Activated effector memory CD4-positive, alpha-beta T cell treated with Interleukin-2 at 50 U/mL for 16 hours (primary cell): ENCODE data around the gene EMX2.

Experiments
- DNase-seq: peaks from one replicate; pipeline ENCODE4 v3.0.0-alpha.2; 2020

EMX2 gene

GRCh38 chr10:117545141-117546019, 2.8 kb downstream of the EMX2 start:
- no peak for DNase-seq

GRCh38 chr10:117546020-117546580, 3.6 kb downstream of the EMX2 start:
- DNase-seq, result no peak

GRCh38 chr10:117546581-117547015, 4.1 kb downstream of the EMX2 start:
- DNase-seq, result no peak

GRCh38 chr10:117547016-117547715, 4.6 kb downstream of the EMX2 start:
- no peak for DNase-seq

GRCh38 chr10:117547716-117548668, 5.4 kb downstream of the EMX2 start:
- DNase-seq, result no peak

GRCh38 chr10:117549100-117549585, 6.6 kb downstream of the EMX2 start:
- DNase-seq, result no peak

GRCh38 chr10:117550076-117550475, 7.5 kb downstream of the EMX2 start:
- no peak for DNase-seq

- no peak for DNase-seq
These were observed 8.2 kb downstream of the EMX2 start for GRCh38 chr10:117550599-117551329.

GRCh38 chr10:117551330-117552155, 9.0 kb downstream of the EMX2 start:
- no peak for DNase-seq

GRCh38 chr10:117552156-117552631, 9.6 kb downstream of the EMX2 start:
- DNase-seq, result no peak

- DNase-seq, result no peak
These were observed 10.2 kb downstream of the EMX2 start for GRCh38 chr10:117552701-117553141.

- no peak for DNase-seq
These were observed 10.7 kb downstream of the EMX2 start for GRCh38 chr10:117553142-117553814.

GRCh38 chr10:117553815-117554172, 11.2 kb downstream of the EMX2 start:
- no peak for DNase-seq

GRCh38 chr10:117554241-117554814, 11.8 kb downstream of the EMX2 start:
- no peak for DNase-seq

- no peak for DNase-seq
These were observed 12.5 kb downstream of the EMX2 start for GRCh38 chr10:117555017-117555416.

GRCh38 chr10:117555863-117556262, 13.3 kb downstream of the EMX2 start:
- no peak for DNase-seq

GRCh38 chr10:117556356-117556755, 13.8 kb downstream of the EMX2 start:
- no peak for DNase-seq

GRCh38 chr10:117559712-117560111, 17.2 kb downstream of the EMX2 start:
- no peak for DNase-seq

GRCh38 chr10:117560942-117561341, 18.4 kb downstream of the EMX2 start:
- no peak for DNase-seq

GRCh38 chr10:117562220-117562619, 19.7 kb downstream of the EMX2 start:
- no peak for DNase-seq
